Stimulated activated CD4-positive, alpha-beta T cell treated with anti-CD3 and anti-CD28 coated beads, Interleukin-4, amount 100 ng/mL, for 48 hours (primary cell): Measurements from ENCODE around the gene PANK4.
A peak's percentile ranks its signal among the peaks of the same experiment; 100 is the strongest.

Experiments
- DNase-seq, 2 donors: peaks; one replicate each; pipeline ENCODE4 v3.0.0-alpha.2; 2020; ENCODE audit warnings: low read depth in 2 of 2

Gene PANK4

GRCh38 chr1:2476061-2476999, 50.1 kb downstream of the PANK4 start, which contains the start of gene PLCH2:
Gene PLCH2 (plus strand): TSS chr1:2476289. CDS start chr1:2476589, 300 bp downstream.
- no peak for DNase-seq

DNA sequence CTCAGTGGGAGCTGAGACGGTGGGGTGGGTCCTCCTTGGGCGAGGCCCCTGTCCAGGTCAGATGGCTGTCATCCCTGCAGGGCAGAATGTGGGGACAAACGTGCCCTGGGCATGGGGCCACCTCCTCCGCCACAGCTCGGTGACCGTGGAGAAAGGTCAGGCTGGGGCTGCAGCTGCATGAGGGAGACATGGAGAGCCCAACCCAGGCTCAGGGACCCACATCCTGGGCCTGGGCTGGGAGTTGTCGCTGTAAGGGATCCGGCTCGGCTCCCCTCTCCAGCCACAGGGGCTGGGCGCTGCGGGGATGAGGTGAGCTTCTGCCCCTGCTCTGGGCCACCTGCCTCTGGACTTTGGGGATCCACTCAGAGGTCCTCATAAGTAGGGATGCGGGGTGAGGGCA, 50.8 kb downstream of the PANK4 start:
- no peak for DNase-seq

DNA sequence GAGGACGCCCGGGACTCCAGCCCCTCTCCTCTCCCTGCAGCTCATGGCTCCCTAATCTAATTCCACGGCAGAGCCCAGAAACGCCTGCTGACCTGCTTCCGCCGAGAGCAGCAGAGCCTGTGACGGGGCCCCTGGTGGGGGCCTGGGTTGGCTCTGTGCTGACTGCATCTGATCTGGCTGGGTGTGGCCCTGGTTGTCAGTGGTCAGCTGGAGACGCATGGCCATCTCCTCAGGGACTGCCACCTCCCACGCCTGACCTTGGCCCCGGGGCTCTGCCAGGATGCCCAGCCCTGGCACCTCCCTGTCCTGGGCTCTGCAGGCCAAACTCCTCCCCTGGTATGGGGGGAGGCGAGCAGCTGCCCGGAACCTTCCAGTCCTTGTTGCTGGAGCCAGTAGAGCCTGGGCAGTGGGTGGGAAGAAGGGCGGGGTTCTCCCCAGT, 51.4 kb downstream of the PANK4 start:
- DNase-seq: no peak

DNA sequence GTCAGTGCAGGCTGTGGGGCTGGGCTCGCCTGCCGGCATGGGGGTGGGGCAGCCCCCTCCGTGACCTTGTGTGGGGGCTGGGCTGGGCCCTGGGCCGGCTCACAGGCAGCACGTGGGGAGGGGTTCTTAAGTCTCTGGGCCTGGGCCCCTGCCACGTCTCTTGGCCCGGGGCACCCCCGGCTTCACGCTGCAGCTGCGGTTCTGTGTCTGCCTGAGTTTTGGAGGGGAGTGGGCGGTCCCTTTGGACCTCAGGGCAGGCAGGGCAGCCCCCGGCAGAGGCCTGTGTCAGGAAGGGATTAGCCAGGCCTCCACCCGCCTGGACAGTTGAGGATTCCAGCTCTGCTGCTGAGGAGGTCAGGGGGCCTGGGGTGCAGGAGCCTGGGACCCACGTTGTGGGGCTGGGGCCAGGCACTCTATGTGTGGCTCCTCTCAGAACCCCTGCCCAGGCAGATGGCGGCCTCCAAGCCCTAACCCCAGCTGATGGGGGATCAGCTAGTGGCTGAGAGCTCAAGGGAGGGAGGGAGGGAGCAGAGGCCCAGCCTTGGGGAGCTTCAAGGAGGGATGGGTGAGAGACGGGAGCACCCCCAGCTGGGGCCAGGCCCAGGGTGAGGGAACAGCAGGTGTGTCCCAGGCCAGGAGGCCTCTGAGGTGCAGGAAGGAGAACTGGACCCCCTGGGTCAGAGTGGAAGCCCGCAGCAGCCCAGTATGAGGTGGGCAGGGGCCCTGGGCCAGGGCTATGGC, 52.1 kb downstream of the PANK4 start:
- DNase-seq: no peak

GRCh38 chr1:2473198-2473597, 53.2 kb downstream of the PANK4 start:
- no peak for DNase-seq

GRCh38 chr1:2472561-2473177, 53.7 kb downstream of the PANK4 start:
- DNase-seq: no peak

- no peak for DNase-seq
Measured at GRCh38 chr1:2472109-2472508, 54.3 kb downstream of the PANK4 start.

GRCh38 chr1:2471587-2472001, 54.8 kb downstream of the PANK4 start:
- no peak for DNase-seq

DNA sequence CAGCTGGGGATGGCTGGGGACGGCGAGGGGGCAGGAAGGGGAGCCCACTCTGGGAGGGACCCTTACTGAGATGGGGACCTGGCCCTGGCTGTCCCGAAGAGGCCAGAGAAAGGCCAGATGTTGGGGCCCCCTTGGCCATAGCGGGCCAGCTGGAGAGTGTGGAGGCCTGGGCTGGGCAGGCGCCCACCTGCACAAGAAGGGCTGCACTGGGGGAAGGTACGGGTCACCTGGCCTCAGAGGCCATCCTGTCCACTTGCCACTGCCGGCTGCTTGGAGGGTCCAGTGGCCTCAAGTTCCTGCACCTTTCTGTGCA, 55.3 kb downstream of the PANK4 start:
- DNase-seq: no peak

DNA sequence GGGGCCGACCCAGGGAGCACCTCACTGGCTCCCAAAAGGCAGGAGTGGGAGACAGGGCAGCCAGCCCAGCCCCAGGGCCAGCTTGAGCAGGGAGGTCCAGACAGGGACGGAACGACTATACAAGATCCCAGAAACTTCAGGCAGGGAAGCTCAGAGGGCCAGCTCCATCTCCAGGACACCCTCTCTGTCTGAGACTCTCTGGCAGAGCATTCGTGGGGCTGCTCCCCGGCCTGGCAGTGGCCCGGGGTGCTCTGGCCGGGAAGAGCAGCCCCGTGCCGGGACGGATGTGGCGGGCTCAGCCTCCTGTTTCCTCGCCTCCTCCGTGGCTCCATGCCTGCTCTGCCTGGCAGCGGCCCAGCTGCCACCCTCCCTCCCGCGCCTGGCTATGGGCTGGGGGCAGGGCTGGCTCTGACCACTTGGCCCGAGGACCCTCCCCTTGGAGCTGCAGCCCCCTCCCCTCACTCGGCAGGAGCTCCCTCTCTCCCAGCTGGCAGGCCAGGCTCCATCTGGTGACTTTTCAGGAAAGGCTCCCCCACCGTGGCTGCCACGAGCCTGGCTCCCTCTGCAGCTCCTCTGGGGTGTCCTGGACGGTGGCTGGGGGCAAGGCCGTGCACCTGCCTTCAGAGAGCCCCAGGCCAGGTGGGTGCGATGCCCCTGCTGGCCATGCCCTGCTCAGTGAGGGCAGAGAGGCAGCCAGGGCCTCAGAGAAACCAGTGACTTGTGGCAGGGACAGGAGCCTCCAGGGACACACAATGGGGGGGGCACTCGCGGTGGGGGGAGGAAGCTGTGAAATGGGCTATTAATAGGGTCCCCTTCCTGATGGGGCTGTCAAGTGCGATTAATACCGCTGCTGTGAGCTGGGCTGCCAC, 55.9 kb downstream of the PANK4 start:
- no peak for DNase-seq

- DNase-seq: no peak
Measured at GRCh38 chr1:2469103-2469940, 57.1 kb downstream of the PANK4 start.

- no peak for DNase-seq
Measured at GRCh38 chr1:2468540-2468939, 57.9 kb downstream of the PANK4 start.

GRCh38 chr1:2468041-2468472, 58.3 kb downstream of the PANK4 start:
- DNase-seq: peak in 1 of 2 donors; percentile 18

- peak; percentile 19 to 23 for DNase-seq
Measured at GRCh38 chr1:2466958-2467554, 59.3 kb downstream of the PANK4 start.

- no peak for DNase-seq
Measured at GRCh38 chr1:2466270-2466665, 60.1 kb downstream of the PANK4 start.

DNA sequence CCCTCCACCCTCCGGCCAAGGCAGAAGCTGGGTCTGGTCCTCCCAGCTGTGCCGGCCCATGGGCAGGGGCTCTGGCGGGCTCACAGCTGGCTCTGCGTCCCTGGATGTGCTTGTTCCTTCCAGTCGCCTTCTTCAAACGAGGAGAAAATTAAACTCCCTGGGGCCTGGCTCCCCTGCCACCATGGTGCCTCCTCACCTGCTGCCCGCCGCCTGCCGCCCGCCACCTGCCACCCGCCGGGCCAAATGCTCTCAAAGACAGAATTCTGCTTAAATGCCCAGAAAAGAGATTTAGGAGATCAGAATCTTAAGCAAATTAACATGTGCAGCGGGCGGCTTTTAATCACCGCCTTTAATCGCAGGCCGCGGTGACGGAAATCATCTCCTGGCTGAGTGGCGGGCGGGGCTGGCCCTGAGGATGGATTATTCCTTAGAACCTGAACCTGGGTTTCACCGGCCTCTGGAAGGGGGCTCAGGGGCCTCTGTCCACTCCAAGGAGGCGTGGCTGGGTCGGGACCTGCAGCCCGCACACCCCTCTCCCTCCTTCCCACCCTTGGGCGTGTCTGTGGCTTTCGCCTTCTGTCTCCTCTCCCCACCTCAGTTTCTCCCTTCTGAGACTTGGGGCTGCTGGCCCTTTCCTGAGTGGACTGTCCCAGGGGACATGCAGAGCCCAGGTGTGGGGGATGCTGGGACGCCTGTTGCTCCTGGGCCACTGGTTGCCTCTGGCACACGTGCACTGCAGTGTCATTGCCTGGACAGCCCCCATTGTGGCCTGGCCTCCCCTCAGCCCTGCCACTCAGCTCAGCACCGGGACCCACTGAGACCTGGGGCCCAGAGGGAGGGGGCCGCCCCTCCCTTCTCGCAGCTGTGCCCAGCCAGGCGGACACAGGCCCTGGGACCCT, 60.8 kb downstream of the PANK4 start:
- DNase-seq: no peak

- DNase-seq: no peak
Measured at GRCh38 chr1:2463396-2463795, 63.0 kb downstream of the PANK4 start.

- no peak for DNase-seq
Measured at GRCh38 chr1:2462819-2463218, 63.6 kb downstream of the PANK4 start.
